ENCODE results near the gene ZNF785.
"Not testable (repeated sequence)": the region's sequence is repeated elsewhere in the genome, so short reads cannot be mapped to it uniquely, and the experiment has no call there.

The ZNF785 gene

DNA sequence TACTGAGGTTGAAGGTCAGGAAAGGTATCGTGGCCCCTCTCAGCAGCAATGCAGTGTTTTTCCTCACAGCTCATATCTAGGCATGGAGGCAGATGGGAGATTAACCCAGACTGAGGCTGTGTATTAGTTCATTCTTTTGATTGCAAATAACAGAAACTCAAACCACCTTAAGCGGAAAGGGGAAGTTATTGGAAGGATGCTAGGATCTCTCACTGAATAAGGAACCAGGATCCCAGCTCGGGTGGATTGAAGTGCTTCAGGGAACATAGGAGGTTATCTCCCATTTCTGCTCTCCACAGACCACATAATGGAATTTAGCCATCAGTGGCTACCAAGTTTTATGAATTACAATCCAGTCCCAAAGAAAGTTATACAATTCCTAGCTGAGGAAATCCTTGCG, 16.5 kb upstream of the ZNF785 start:
- DNase-seq, result no peak

- no peak for DNase-seq
These were observed 15.4 kb upstream of the ZNF785 start for GRCh38 chr16:30600929-30601328.

DNA sequence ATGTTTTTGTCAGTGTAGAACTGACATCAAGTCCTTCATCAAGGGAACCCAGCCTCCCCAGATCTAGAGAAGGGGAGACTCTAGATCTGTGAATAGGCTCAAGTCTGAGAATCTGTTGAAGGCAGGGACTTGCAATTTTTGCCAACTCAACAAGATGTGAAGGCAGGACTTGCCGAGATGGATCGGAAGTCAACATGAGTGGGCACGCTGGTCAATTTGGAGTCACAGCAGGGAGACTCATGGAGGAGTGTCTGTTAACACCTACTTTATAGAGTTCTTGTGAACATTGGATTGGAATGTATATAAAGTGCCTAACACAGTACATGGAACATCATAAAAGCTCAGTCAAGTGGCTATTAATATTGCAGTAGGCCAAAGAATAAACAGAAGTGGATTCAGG, 14.7 kb upstream of the ZNF785 start:
- DNase-seq, result no peak

DNA sequence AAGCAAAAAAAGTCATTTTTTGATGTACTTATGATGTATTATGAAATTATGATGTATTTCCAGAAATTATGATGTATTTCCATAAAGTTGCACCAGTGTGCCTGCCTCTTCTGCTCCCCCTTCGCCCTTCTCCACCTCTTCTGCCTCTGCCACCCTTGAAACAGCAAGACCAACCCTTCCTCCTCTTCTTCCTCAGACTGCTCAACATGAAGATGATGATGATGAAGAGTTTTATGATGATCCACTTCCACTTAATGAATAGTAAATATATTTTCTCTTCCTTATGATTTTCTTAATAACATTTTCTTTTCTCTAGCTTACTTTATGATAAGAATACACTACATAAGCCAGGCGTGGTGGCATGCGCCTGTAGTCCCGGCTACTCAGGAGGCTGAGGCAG, 7.4 kb upstream of the ZNF785 start:
- DNase-seq, result no peak

DNA sequence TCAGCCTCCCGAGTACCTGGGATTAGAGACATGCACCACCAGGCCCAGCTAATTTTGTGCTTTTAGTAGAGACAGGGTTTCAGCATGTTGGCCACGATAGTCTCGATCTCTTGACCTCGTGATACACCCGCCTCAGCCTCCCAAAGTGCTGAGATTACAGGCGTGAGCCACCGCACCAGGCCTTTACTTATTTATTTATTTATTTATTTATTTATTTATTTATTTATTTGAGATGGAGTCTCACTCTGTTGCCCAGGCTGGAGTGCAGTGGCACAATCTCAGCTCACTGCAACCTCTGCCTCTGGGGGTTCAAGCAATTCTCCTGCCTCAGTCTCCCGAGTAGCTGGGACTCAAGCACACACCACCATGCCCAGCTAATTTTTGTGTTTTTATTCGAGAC, 5.4 kb upstream of the ZNF785 start:
- not testable (repeated sequence) for DNase-seq

DNA sequence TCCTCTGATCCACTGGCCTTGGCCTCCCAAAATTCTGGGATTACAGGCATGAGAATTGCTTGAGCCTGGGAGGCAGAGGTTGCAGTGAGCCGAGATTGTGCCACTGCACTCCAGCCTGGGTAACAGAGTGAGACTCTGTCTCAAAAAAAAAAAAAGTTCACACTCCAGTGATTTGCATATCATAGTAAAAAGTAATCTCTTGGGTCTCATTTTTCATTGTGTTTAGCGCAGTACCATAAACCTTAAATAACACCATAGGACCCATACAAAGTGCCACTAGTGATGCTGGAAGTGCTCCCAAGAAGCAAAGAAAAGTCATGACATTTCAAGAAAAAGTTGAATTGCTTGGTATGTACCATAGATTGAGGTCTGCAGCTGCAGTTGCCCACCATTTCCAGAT, 4.1 kb upstream of the ZNF785 start:
- not testable (repeated sequence) for DNase-seq

DNA sequence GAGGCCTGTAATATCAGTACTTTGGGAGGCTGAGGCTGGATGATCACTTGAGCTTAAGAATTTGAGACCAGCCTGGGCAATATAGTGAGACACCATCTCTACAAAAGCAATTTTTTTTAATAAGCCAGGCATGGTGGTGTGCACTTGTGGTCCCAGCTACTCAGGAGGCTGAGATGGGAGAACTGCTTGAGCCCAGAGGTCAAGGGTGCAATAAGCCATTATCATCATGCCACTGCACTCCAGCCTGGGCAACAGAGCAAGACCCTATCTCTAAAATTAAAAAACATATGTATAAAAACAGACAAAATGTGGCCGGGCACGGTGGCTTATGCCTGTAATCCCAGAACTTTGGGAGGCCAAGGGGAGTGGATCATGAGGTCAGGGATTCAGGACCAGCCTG, 3.2 kb upstream of the ZNF785 start:
- no peak for DNase-seq

- peak; percentile 39 for DNase-seq
These were observed 486 bp downstream of the ZNF785 start for GRCh38 chr16:30585022-30585399.

DNA sequence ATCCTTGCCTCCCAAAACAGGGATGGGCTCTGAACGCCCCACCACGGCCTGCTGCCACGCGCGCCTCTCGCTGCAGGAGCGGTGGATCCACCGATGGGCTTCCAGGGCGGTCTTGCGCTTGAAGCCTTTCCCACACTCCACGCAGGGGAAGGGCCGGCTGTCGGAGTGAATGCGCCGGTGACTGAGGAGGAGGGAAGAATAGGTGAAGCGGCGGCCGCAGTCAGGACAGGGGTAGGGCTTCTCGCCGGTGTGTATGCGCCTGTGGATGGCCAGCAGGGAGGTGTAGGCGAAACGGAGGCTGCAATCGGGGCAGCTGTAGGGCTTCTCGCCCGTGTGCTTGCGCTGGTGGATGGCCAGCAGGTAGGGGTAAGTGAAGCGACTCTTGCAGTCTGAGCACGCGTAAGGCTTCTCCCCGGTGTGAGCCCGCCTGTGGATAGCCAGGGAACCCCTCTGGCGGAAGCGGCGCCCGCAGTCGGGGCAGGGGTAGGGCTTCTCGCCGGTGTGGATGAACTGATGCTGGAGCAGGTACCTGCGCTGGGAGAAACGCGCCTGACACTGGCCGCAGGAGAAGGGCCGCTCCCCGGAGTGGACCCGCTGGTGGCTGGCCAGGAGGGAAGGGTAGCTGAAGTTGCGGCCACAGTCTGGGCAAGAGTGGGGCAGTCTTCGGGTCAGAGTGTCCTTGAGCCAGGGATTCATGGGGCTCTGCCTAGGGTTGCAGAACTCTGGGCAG, 2.7 kb downstream of the ZNF785 start:
- DNase-seq, result no peak

DNA sequence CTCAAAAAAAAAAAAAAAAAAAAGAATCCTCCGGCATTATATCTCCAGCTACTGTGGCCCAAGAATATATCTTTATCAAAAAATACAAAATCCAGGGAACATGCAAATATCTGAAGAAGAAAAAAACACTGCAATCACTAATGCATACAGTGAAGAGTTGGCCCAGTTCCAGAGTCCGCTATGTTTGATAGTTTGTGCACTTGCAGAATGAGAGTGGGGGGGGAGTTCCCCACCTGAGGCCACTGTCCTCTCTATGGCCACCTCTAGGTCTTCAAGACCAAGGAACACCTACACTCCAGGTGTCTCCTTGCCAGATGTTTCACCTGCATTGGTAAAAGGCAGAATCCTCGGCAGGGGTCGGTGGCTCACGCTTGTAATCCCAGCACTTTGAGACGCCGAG, 4.0 kb downstream of the ZNF785 start:
- no peak for DNase-seq

DNA sequence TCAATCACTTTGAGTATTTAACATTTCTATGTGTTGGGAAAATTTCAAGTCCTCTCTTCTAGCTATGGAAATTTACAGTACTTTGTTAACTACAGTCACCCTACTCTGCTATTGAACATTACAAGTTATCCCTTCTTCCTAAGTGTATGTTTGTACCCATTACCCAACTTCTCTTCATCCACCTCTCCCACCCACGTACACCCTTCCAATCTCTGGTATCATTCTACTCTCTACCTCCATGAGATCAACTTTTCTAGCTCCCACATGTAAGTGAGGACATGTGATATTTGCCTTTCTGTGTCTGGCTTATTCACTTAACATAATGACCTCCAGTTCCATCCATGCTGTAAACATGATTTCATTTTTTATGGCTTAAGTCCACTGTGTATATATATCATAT, 10.8 kb downstream of the ZNF785 start:
- DNase-seq, result no peak

GRCh38 chr16:30571445-30572322, 13.8 kb downstream of the ZNF785 start, which contains the start of gene ZNF688:
Gene ZNF688 (minus strand): TSS chr16:30571714. CDS start chr16:30571629, 85 bp downstream.
- DNase-seq, result peak; percentile 97

DNA sequence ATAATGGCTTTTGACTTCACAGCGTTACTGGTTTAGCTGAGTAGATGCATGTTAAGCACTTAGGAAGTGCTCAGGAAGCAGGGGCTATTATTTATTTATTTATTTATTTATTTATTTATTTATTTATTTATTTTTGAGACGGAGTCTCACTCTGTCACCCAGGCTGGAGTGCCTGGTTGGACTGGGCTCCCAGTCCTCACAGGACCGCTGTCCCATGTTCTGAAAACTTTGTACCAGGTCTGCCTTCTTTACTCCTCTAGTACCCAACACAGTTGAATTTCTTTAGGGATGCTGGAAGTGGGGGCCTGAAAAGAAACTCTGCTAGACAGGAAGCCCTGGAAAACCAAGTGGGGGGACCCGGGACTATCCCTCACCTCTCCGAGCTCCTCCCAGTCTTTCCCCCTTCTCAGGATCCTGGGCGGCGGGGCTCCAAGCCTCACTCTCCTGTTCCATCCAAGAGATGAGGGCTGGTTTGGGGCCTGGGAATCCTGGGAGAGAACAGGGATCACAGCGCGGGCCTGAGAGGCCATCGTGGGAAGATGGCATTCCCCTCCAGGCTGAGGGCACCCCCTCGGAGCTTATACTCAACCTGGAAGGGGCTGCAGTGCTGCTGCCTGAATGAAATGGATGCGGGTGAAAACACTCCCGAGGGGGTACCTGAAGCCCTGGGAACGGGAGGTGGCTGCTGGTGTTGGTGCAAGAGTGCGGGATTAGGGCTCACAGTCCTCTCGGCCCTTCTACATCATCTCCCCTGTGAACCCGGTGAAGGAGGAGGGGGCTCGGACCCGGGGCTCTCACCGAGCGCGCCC, 14.7 kb downstream of the ZNF785 start:
- DNase-seq, result no peak

GRCh38 chr16:30569746-30570635, 15.5 kb downstream of the ZNF785 start:
- DNase-seq, result no peak

GRCh38 chr16:30569281-30569680, 16.2 kb downstream of the ZNF785 start:
- no peak for DNase-seq

- peak; percentile 83 for DNase-seq
These were observed 17.4 kb downstream of the ZNF785 start for GRCh38 chr16:30567991-30568638.

DNA sequence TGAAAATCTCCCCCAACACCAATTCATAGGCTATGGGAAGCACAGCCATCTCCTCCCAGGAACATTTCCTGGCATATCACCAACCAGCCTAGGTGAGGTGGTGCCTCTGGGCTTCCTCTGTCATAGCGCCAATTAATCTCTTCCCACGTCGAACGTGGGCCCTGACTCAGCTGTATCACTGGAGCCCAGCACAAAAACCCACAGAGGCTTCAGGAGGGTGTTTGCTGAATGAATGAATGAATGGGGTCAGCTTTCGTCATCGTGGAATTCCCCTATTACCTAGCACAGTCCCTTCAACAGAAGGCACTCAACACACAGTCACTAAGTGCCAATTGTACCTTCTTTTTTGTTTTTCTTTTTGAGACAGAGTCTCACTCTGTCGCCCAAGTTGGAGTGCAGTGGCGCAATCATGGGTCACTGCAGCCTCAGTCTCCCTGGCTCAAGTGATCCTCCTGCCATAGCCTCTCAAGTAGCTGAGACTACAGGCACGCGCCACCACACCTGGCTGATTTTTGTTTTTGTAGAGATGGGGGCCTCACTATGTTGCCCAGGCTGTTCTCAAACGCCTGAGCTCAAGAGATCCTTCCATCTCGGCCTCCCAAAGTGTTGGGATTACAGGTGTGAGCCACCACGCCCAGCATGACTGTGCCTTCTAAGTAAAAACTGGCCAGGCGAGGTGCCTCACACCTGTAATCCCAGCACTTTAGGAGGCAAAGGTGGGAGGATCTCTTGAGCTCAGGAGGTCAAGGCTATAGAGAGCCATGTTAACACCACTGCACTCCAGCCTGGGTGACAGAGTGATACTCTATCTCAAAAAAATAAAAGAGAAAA, 18.1 kb downstream of the ZNF785 start:
- DNase-seq, result peak; percentile 83

GRCh38 chr16:30566531-30566930, 19.0 kb downstream of the ZNF785 start:
- no peak for DNase-seq

DNA sequence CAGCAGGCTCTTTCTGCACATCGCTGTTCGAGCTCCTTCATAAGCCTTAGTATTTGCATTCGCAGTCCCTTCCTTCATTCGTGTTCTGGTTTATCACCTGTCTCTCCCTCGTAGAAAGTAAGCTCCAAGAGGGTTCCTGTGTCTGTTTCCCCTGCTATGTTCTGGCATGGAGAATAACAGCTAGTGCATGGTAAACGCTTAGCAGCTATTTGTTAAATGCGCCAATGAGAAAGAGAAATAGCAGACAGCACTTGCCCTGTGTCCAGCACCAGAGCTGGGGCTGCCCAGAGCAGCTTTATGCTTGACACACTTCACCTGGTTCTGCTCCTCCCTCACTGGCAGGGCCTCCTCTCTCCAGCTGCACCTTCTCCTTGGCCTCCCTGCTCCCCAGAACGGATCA, 19.5 kb downstream of the ZNF785 start:
- DNase-seq, result no peak

- no peak for DNase-seq
These were observed 20.0 kb downstream of the ZNF785 start for GRCh38 chr16:30565526-30565925.

DNA sequence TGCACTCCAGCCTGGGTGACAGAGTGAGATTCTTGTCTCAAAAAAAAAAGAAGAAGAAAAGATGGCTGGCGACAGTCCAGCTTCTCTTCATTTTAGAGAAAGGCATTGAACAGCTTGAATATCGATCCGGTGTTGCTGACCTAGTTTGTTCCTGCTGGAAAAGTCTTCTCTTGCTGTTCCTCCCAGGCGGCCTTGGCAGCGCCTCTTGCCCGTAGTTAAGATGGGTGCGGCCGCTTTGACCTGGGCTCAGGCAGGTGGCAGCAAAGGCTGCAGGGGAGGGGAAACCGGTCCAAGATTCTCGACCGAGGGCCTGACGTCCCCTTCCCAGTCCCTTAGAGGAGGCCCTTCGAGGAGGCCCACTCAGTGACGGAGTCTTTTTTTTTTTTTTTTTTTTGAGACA, 23.5 kb downstream of the ZNF785 start:
- no peak for DNase-seq
